HG02884 (cell line): ENCODE results near the gene TMEFF1.
A peak's percentile ranks its signal among the peaks of the same experiment; 100 is the strongest.

ENCODE experiments used
- ATAC-seq: cut with Tn5 transposase; IDR thresholded peaks from one replicate; pipeline ENCODE4 v1.9.1; 2021; ENCODE audit warnings: mild to moderate bottlenecking, moderate library complexity; ENCODE audit not compliant: unreplicated experiment

Gene TMEFF1

DNA sequence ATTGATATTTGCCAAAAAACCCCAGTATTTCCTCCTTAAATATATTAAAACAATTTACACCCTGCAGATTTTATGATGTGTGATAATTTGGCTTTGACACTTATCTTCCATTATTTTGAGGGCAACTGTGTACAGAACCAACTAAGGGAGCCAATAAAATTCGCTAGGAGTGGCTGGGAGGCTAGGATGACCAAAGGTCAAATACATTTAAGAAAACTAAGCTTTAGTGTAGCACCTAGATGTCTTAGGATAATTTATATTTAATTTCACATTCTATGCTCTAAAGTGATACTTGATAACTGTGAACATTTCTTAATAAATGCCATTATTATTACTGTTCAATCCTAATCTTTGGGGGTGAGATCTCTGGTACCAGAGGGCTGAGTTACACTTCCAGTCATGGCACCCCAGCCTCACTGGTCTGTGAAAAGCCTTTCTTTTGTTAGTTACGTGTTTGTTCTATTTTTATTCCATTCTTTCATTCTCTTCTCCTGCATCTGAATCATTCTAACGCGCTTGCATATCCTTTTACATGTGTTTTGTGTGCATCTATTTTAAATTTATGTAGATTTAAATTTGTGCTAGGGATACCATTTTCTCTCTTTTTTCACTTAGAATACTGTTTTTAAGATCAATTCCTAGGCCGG lies 26.9 kb upstream of the TMEFF1 start:
- no peak for ATAC-seq

DNA sequence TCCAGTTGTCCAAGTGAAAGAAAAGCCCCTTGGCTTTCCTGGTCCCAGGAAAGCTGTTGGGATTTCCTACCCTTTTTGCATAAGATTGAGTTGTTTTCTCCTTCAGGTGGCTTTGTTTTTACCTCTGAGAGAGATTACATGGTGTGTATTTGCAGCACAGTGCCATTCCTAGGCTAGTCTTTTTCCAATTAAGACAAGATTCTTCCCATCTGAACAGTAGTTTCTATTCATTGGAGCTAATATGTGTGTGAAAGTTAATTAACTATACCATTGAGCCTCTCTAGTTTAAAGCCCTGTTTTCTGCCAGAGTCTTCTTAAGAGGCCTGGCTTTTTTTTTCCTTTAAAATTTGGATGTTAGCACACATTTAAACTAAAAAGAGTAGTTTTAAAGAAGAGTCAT lies 25.9 kb upstream of the TMEFF1 start:
- ATAC-seq = no peak

DNA sequence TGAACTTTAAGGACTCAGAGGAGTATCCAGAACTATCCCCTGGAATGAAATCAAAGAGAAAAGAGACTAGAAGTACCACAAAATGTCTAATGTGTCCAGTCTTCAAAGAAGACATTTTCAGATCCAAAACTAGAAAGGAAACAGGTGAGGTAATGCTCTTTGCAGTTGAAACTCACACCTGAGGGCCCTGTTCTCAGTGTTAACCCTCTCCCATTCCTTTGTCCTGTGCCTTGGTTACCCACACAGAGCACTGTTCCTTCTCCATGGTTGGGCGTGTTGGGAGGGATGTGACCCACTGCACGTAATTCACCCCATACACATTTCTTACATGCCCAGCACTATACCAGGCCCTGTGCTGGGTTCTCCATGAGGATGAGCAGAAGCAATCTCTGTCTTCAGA lies 24.7 kb upstream of the TMEFF1 start:
- ATAC-seq = no peak

DNA sequence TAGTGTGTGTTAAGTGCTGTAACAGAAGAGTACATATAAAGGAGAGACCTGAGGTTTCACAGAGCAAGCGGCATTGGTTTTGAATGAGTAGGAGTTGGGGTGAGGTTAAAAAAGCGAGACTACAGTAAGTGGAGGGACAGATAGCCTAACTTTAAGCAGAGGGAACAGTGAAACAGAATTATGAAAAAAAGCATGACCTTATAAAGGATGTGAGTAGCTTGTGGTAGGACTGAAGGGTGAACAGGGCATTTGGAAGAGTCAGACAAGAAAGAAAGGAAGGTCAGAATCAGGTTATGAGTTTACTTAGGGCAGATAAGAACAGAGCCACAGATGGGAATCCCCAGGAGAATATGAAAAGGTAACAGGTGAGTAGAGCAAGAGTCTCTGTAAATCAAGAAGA lies 23.5 kb upstream of the TMEFF1 start:
- ATAC-seq = peak; percentile 66

DNA sequence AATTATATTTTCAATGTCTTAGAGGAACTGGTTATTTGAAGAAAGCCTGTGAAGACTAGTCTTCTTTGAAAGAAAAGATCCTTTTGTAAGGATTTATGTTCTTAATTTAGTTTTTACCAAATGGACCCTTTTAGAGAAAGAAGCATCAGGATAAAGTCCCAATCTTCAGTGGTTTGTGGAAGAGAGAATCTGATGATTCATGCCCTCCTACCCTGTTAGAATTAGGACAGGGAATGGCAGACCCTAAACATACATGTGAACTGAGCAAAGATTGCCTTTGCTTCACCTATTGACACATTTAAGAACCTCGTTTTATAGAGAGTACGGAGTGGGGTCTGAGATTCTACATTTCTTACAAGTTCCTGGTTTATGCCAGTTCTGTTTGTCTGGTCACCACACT lies 20.1 kb upstream of the TMEFF1 start:
- ATAC-seq = no peak

DNA sequence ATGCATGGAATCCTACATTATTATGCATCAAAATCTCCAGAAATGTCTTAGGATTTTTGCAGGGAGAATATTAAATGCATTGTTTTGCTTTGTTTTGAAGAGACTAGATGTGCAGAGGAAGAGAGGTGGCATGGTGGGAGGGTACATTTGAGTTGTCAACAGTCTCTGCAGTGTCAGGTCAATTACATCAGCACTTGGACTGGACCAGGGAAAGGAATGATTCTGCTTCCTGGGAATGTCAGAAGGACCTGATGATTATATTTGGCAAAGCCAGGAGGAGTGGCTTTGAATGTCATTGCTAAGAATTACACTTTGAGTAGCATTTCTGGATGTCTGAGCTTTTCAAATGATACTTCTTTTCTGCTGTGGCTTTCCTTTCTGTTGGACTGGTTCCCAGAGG lies 17.5 kb upstream of the TMEFF1 start:
- ATAC-seq = no peak

DNA sequence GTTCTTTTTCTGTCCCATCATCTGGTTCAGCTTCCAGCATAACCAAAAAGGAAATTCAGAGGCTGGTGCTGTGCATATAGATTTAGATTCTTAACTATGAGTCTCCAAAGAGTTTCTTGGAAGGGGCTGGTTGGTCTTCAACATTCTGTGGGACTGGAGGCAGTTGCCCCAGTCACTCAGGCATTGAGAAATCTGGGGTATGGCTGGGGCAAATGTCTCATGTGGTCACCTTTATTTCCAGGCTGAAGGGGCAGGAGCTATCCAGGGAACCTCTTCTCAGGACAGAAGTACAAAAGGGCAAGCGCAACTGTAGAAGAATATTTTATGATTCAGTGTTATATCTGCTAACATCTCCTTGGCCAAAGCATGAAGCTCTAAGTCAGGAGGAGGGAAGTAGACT lies 15.4 kb upstream of the TMEFF1 start:
- no peak for ATAC-seq

DNA sequence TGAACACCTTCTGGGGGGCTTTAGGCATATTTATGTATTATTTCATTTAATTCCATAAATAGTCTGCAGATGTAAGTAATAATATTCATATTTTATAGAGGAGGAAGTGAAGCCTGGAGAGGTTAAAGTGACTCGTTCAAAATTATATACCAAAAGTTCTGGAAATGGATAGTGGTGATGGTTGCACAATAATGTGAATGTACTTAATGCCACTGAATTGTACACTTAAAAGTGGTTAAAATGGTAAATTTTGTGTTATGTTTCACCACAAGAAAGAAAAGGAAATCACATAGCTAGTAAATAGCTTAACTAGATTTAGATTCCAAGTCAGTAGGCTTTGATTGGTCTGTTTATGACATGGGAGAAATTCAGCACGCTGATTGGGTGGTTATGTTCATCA lies 13.0 kb upstream of the TMEFF1 start:
- no peak for ATAC-seq

DNA sequence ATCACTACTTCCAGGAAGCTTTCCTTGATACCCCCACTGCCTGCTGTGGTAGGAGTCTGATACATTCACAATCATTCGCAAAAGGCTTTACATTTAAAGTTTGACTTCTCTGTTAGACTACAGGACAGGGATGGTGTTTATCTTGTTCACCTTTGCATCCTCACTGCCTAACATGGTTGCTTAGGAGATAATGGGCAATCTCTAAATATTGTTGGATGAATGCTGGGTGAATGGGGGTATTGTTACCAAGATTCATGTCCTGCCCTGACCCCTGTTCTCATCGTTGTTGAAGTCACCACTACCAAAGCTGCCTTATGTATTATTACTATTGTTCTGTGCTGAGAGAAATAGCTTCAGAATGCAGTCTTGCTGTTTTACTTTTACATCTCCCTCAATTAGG lies 7.7 kb upstream of the TMEFF1 start:
- ATAC-seq = no peak

DNA sequence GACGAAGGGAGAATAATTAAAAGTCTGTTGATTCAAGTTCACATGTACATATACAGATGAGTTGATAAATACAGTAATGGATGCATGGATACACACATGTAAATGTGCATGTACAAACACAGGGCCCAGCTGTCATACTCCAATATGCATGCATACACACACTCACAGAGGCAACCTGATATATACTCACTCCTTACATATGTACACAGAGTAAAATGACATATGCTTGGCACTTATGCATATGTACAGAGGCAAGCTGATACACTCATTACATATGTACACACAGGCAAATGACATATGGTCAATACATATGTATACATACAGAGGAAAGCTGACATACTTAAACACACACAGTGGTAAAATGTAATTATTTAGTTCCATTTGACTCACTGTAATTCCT lies 7.2 kb upstream of the TMEFF1 start:
- no peak for ATAC-seq

DNA sequence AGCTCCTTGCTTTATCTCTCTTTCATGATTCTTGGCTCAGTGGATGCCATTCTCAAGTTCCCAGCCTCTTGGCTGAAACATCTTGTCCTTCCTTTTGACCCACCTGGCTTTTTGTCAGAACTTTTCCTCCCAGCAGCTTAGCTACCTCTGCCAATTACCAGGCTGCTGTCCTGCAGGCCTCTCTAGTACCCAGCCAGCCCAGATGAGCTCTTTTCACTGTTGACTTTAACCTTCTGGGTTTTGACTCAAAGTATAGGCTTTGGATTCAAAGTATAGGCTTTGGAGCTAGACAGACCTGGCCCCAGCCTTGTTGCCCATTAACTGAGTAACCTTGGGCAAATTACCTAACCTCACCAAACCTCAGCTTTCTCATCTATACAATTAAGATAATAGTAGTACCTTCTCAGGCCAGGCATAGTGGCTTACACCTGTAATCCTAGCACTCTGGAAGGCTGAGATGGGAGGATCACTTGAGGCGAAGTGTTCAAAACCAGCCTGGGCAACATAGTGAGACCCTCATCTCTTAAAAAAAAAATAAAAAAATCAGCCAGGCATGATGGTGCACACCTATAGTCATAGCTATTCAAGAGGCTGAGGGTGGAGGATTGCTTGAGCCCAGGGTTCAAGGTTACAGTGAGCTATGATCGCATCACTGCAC lies 6.6 kb upstream of the TMEFF1 start:
- ATAC-seq = no peak

DNA sequence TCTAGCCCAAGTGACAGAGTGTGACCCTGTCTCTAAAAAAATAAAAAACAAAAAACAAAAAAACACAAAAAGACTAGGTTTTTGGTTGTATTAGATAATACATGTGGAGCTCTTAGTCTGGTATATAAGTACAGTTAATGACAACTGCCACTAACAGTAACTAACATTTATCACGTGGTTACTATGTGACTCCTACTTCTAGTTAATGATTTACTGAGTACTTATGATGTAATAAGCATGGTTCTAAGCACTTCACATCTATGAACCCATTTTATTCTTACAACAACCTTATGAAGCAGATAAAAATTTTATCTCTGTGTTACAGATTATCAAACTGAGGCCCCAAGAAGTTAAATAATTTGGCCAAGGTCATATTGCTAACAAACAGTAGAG lies 6.1 kb upstream of the TMEFF1 start:
- no peak for ATAC-seq

DNA sequence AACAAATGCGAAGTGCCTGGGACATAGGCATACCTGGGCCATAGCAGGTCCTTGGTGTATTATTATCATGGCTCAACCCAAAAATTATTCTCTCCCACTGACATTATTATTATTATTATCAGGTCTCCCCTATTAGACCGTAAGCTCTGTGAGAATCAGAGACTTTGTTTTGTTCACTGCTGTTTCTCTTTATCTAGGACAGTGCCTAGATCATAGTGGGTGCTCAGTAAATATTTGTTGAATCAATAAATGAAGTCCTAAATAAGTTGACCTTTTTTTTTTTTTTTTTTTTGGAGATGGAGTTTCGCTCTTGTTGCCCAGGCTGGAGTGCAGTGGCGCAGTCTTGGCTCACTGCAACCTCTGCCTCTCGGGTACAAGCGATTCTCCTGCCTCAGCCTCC lies 4.9 kb upstream of the TMEFF1 start:
- no peak for ATAC-seq

DNA sequence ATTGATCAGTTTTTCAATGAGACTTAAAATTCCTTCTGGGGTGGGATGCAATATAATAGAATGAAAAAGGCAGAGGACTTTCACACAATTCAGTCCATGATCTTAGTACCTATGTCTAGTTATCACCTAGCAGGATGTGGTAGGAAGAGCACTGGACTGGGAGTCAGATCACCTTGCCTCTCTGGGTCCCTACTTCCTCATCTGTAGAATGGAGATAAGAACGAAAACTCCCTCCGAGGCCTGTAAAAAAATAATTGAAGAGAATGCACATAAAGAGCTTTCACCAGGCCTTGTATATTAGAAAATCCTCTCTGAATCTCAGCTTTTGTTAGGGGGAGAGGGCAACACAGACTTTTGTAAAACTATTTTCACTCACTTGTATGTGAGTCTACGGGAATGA lies 681 bp upstream of the TMEFF1 start:
- ATAC-seq = no peak

DNA sequence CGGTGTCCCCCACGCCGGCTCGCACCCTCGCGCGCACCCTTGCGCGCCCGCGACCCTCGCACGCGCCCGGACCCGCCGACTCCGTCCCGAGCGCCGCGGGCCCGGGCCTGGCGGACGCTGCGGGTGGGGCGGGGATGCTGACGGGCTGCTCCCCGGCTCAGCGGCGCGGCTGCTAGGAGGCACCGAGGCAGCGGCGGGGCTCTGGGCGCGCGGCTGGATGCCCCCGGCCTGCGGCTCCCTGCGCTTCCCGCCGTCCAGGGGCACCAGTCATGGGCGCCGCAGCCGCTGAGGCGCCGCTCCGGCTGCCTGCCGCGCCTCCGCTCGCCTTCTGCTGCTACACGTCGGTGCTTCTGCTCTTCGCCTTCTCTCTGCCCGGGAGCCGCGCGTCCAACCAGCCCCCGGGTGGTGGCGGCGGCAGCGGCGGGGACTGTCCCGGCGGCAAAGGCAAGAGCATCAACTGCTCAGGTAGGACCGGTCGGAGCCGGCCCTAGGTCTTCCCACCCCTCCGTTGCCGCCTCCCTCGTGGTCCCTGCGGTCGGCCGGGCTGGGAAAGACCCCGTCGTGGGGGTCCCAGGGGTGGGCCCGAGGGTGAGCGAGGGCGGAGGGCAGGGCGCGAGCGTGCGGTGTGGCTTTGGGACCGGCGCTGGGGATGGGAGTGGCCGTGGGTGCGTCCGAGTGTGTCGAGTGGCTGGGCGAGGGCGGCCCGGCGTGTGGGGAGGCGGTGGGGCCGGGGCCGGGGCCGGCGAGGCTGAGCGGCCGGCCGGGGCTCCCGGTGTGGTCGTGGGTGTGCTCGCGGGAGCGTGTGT lies 530 bp downstream of the TMEFF1 start:
- ATAC-seq = peak; percentile 62

DNA sequence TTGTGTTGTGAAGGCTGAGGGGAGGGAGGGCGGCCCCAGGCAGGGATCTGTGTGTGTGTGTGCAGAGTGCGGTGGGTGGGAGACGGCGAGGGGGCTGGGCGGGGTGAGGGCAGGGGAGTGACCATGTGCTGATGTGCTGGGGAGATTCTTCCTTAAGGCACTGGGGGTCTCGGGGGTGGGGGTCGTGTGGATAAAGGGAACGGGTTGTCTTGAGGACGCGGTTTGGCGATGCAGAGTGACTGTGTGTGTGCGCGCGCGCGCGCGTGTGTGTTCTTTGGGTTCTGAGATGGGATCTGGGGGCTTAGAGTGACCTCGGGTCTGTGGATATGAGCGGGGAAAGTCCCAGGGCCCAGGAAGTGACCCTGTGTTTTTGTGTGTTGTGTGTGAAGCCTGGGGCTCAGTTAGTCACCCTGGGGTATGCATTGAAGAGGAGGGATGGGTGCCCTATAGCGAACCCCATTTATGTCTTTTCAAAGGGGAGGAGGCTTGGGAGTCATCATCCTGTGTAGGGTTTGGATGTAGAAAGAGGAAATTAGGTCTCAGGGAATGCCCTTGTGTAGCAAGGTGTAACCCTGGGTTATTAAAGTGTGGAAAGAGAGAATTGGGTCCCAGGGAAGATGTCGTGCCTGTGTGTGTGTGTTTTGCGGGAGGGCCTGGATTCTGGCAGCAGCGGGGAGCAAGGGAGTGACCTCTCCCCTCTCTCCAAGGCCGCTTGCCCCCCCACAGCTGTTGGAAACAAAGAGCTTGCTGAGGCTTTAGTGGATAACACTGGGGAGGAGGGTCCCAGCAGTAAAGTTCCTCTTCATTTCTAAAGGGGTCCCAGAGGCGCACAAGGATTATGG lies 1.4 kb downstream of the TMEFF1 start:
- no peak for ATAC-seq

DNA sequence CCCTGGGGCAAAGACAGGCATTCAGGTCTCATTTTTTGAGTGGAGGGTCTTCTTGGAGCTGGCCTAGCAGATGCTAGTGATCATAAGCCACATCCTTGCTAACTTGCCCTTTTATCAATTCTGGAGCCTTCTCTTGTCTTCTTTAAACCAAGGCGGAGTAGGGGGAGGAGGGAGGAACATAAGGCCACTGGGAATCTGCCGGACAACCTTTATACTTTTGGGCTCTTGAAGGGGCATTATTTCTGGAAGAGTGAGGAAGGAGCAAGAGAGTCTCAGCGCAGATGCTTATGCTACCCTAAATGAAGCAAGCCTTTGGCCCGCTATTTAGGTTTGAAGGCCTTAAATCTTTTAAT lies 2.0 kb downstream of the TMEFF1 start:
- no peak for ATAC-seq

DNA sequence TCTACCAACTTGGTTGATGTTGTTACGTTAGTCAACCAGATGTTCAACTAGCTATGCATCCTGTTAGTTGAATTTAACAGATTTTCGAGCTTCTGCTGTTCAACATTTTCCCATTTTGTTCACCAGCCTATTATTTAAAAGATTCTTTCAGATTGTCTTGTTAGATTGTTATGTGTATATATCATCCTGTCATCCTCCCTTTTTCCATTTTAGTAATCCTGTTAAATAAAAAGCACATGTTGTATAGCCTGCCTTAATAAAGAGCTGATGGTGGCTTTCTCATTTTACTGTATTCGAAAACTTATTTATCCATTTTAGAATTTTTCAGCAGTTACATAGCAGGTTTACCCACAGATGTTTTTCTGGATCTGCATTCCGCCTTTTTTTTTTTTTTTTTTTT lies 4.3 kb downstream of the TMEFF1 start:
- ATAC-seq = no peak

DNA sequence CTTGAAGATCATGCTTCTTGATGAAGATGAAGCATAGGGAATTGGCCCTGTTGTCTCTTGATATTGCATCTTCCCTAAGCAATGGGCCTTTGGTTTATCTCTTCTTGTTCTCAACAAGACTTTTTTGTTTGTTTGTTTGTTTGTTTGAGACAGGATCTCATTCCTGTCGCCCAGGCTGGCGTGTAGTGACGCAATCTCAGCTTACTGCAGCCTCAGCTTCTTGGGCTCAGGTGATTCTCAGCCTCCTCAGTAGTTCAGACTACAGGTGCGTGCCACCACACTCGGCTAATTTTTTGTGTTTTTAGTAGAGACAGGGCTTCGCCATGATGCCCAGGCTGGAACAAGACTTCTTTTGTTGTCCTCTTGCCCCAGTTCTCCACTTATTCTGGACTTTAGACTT lies 5.2 kb downstream of the TMEFF1 start:
- no peak for ATAC-seq

DNA sequence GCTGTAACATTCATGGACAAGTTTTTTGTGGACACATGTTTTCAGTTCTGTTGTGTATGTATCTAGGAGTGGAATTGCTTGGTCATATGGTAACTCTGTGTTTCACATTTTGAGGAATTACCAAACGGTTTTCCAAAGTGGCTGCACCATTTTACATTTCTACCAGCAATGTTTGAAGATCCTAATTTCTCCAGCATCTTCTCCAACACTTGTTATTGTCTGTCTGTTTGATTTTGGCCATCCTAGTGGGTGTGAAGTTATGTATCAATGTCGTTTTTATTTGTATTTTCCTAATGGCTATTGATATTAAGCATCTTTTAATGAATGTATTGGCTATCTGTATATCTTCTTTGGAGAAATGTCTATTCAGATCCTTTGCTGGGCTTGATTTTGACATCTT lies 6.9 kb downstream of the TMEFF1 start:
- no peak for ATAC-seq

DNA sequence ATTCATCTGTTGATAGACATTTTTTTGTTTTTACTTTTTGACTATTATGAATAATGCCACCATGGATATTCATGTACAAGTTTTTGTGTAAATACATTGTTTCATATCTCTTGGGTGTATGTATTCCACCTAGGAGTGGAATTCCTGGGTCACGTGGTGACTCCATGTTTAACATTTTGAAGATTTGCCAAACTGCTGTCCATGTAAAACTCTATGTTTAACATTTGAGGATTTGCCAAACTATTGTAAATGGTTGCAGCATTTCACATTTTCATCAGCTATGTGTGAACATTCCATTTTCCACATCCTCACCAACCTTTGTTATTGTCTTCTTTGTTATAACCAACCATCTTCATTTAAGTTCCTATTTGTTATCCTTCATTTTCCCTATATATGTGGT lies 12.2 kb downstream of the TMEFF1 start:
- ATAC-seq = no peak
